C4-2B (cell line): ENCODE results near the gene PRPF39.

Experiments used
- ZFX ChIP-seq: fragments of 450-650 bp; IDR thresholded peaks from 2 replicates; pipeline ENCODE4 v1.6.1; 2017
- TF ChIP-seq, protein P1 (sequence below): fragments of 450-650 bp; conservative IDR thresholded peaks from 2 replicates; pipeline ENCODE4 v1.5.1; 2017; ENCODE audit warnings: mild to moderate bottlenecking

DNA sequence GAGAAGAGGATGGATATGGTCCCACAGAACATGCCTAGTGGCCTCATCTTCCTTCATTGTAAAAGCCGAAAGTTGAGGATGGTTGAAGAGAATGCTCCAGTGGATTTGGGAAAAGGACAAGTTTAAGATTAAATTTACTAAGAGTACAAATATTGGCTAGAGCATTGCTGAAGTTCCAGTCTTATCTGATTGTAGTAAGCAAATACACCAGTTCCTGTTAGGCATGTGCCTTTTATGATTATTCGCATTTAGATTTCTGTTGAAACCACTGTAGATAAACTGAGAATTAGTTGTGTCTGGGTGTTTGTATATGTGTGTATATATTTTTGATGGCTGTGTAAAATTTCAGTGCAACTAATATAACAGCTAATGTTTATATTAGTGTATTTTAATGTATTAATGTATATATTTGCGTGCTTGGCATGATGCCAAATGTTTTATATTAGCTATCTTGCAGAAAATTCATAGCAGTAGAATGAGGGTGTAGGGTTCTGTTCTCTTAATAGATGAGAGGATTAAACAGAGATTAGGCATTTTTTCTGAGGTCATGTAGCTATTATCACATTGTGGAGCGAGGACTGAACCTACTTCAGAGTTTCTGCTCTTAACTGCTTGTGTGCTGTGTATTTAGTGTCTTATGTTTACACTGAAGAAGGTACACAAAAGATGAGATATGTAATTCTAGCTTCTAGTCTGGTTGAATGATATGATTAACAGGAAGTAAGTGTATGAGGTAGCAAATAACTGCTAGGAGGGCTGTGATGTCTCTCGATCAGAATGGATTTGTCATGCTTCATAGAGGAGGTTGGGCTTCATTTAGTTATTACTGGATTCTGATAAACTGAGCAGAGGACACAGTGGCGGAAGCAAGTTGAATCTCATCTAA, 29.2 kb downstream of the PRPF39 start:
- TF ChIP-seq, protein P1, sequence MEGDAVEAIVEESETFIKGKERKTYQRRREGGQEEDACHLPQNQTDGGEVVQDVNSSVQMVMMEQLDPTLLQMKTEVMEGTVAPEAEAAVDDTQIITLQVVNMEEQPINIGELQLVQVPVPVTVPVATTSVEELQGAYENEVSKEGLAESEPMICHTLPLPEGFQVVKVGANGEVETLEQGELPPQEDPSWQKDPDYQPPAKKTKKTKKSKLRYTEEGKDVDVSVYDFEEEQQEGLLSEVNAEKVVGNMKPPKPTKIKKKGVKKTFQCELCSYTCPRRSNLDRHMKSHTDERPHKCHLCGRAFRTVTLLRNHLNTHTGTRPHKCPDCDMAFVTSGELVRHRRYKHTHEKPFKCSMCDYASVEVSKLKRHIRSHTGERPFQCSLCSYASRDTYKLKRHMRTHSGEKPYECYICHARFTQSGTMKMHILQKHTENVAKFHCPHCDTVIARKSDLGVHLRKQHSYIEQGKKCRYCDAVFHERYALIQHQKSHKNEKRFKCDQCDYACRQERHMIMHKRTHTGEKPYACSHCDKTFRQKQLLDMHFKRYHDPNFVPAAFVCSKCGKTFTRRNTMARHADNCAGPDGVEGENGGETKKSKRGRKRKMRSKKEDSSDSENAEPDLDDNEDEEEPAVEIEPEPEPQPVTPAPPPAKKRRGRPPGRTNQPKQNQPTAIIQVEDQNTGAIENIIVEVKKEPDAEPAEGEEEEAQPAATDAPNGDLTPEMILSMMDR, result no peak; the same call in 1 of the 2 replicates
- no peak for TF ChIP-seq ZFX
